NB4 (cell line): ENCODE results near the gene SREBF1.

Source experiments
- DNase-seq: peaks from one replicate; pipeline ENCODE4 v3.0.0; 2010; ENCODE audit warnings: low read depth
- H3K4me3 ChIP-seq: one replicate; pipeline ENCODE4 v1.5.1; 2011; ENCODE audit warnings: mild to moderate bottlenecking, low read depth, low read length, moderate library complexity
- CTCF ChIP-seq: IDR thresholded peaks from one replicate; pipeline ENCODE4 v1.5.1; 2012; ENCODE audit warnings: low read depth, low read length
- MAX ChIP-seq: IDR thresholded peaks from 2 replicates; pipeline ENCODE4 v1.6.1; 2011; ENCODE audit warnings: low read depth, low read length
- MYC ChIP-seq: IDR thresholded peaks from 2 replicates; pipeline ENCODE4 v1.6.1; 2011; ENCODE audit warnings: low read depth, low read length
- POLR2A ChIP-seq: IDR thresholded peaks from 2 replicates; pipeline ENCODE4 v1.6.1; 2011; ENCODE audit warnings: mild to moderate bottlenecking; ENCODE audit not compliant: insufficient read length; ENCODE audit errors: extremely low read depth

Gene SREBF1

GRCh38 chr17:17800504-17801021 is 36.2 kb downstream of the SREBF1 start:
- H3K4me3 ChIP-seq = no peak overlapping the region
- TF ChIP-seq CTCF = no peak
- TF ChIP-seq MAX = no peak
- no peak for TF ChIP-seq MYC
- no peak for TF ChIP-seq POLR2A
- no peak for DNase-seq

GRCh38 chr17:17798573-17799255 is 38.1 kb downstream of the SREBF1 start:
- no peak overlapping the region for H3K4me3 ChIP-seq
- no peak for TF ChIP-seq MAX
- no peak for TF ChIP-seq CTCF
- TF ChIP-seq POLR2A = no peak
- no peak for TF ChIP-seq MYC
- DNase-seq = no peak

GRCh38 chr17:17798010-17798556 is 38.7 kb downstream of the SREBF1 start:
- TF ChIP-seq MAX (no peak), POLR2A (no peak), CTCF (no peak), MYC (no peak)
- no peak overlapping the region for H3K4me3 ChIP-seq
- no peak for DNase-seq

- DNase-seq = no peak
- TF ChIP-seq MAX (no peak), POLR2A (no peak), CTCF (no peak), MYC (no peak)
- no peak overlapping the region for H3K4me3 ChIP-seq
These were observed 39.5 kb downstream of the SREBF1 start for GRCh38 chr17:17797119-17797809.

- no peak for TF ChIP-seq MYC
- TF ChIP-seq POLR2A = no peak
- no peak for TF ChIP-seq MAX
- no peak for TF ChIP-seq CTCF
- no peak for DNase-seq
- H3K4me3 ChIP-seq = no peak overlapping the region
These were observed 40.1 kb downstream of the SREBF1 start for GRCh38 chr17:17796787-17797061.
